Measurements from ENCODE around the gene DEFB118.
"Not testable (repeated sequence)": the region's sequence is repeated elsewhere in the genome, so short reads cannot be mapped to it uniquely, and the experiment has no call there.

DEFB118 gene

GRCh38 chr20:31368301-31368700 is at the start of gene DEFB118:
TSS of gene DEFB118 (plus strand) at chr20:31368601. CDS start at chr20:31368651, 50 bp downstream.
- DNase-seq (ENCODE audit: low spot score), result no peak

GRCh38 chr20:31322504-31322903 is 45.9 kb upstream of the DEFB118 start:
- DNase-seq (ENCODE audit: low spot score), result no peak

GRCh38 chr20:31330893-31331292 is 37.5 kb upstream of the DEFB118 start:
- DNase-seq (ENCODE audit: low spot score), result no peak

- no peak for DNase-seq (ENCODE audit: low spot score)
These were observed 26.9 kb upstream of the DEFB118 start for GRCh38 chr20:31341470-31341869.

- no peak for DNase-seq (ENCODE audit: low spot score)
These were observed 12.4 kb upstream of the DEFB118 start for GRCh38 chr20:31355981-31356380.

GRCh38 chr20:31363295-31363694 is 5.1 kb upstream of the DEFB118 start:
- no peak for DNase-seq (ENCODE audit: low spot score)

GRCh38 chr20:31364272-31364671 is 4.1 kb upstream of the DEFB118 start:
- not testable (repeated sequence) for DNase-seq (ENCODE audit: low spot score)

- DNase-seq (ENCODE audit: low spot score), result no peak
These were observed 5.9 kb downstream of the DEFB118 start for GRCh38 chr20:31374346-31374745.

- no peak for DNase-seq (ENCODE audit: low spot score)
These were observed 22.1 kb downstream of the DEFB118 start, which contains the start of gene DEFB119 for GRCh38 chr20:31390490-31390889. TSS of gene DEFB119 (minus strand) at chr20:31390590. CDS start at chr20:31390483, 107 bp downstream.

- DNase-seq (ENCODE audit: low spot score), result no peak
These were observed 24.4 kb downstream of the DEFB118 start for GRCh38 chr20:31392836-31393235.

- DNase-seq (ENCODE audit: low spot score), result no peak
These were observed 26.5 kb downstream of the DEFB118 start for GRCh38 chr20:31394900-31395299.

GRCh38 chr20:31403886-31404285 is 35.5 kb downstream of the DEFB118 start:
- DNase-seq (ENCODE audit: low spot score), result no peak

- no peak for DNase-seq (ENCODE audit: low spot score)
These were observed 37.7 kb downstream of the DEFB118 start, which contains the start of gene DEFB121 for GRCh38 chr20:31406115-31406514. TSS of gene DEFB121 (minus strand) at chr20:31406215. CDS start at chr20:31406152, 63 bp downstream.

GRCh38 chr20:31410011-31410410 is 41.6 kb downstream of the DEFB118 start:
- DNase-seq (ENCODE audit: low spot score), result no peak

GRCh38 chr20:31414381-31414780 is 46.0 kb downstream of the DEFB118 start:
- DNase-seq (ENCODE audit: low spot score), result no peak

GRCh38 chr20:31415653-31416052 is 47.3 kb downstream of the DEFB118 start:
- no peak for DNase-seq (ENCODE audit: low spot score)

GRCh38 chr20:31418307-31418706 is 49.9 kb downstream of the DEFB118 start:
- no peak for DNase-seq (ENCODE audit: low spot score)

All from hepatic stellate cell (primary cell).